UCSD-AML1 (cell line): Measurements from ENCODE around the gene LY6G6D.

ENCODE experiments used
- DNase-seq: peaks from one replicate; lab custom pipeline; 2025; ENCODE audit not compliant: unreplicated experiment; lab: John Stamatoyannopoulos, UW

The LY6G6D gene

GRCh38 chr6:31717499-31718222 lies 2.5 kb downstream of the LY6G6D start:
- no peak for DNase-seq

- no peak for DNase-seq
Observed at GRCh38 chr6:31718265-31718664, 3.1 kb downstream of the LY6G6D start.

- no peak for DNase-seq
Observed at GRCh38 chr6:31719001-31719400, 3.9 kb downstream of the LY6G6D start.

- DNase-seq: no peak
Observed at GRCh38 chr6:31720196-31720770, 5.1 kb downstream of the LY6G6D start.

- DNase-seq: no peak
Observed at GRCh38 chr6:31721351-31722020, 6.3 kb downstream of the LY6G6D start, which contains the start of gene LY6G6C. TSS of gene LY6G6C (minus strand) at chr6:31721746. CDS start at chr6:31721679, 67 bp downstream.

- DNase-seq: no peak
Observed at GRCh38 chr6:31722173-31722572, 7.0 kb downstream of the LY6G6D start.

- peak; percentile 80 for DNase-seq
Observed at GRCh38 chr6:31723245-31723979, 8.3 kb downstream of the LY6G6D start, which contains the start of gene MPIG6B. TSS of gene MPIG6B (plus strand) at chr6:31723373. CDS start at chr6:31723384, 11 bp downstream.

- no peak for DNase-seq
Observed at GRCh38 chr6:31723980-31724691, 9.0 kb downstream of the LY6G6D start.

- peak; percentile 63 for DNase-seq
Observed at GRCh38 chr6:31725502-31726350, 10.6 kb downstream of the LY6G6D start.

- peak; percentile 71 for DNase-seq
Observed at GRCh38 chr6:31727034-31727716, 12.0 kb downstream of the LY6G6D start.

GRCh38 chr6:31727717-31728671 lies 12.8 kb downstream of the LY6G6D start:
- DNase-seq: no peak

GRCh38 chr6:31728767-31729514 lies 13.8 kb downstream of the LY6G6D start, which contains the start of gene DDAH2:
TSS of gene DDAH2 (minus strand) at chr6:31729299. CDS start at chr6:31729161, 138 bp downstream.
- no peak for DNase-seq

- DNase-seq: peak; percentile 94
Observed at GRCh38 chr6:31729515-31729978, 14.4 kb downstream of the LY6G6D start.

- DNase-seq: peak; percentile 92
Observed at GRCh38 chr6:31729979-31730630, 15.0 kb downstream of the LY6G6D start.

- no peak for DNase-seq
Observed at GRCh38 chr6:31730631-31731086, 15.5 kb downstream of the LY6G6D start.

GRCh38 chr6:31732029-31732428 lies 16.9 kb downstream of the LY6G6D start:
- no peak for DNase-seq
